GM21723 (cell line): ENCODE measurements around the gene ZNF8.
"Not testable (repeated sequence)": the region's sequence is repeated elsewhere in the genome, so short reads cannot be mapped to it uniquely, and the experiment has no call there.

ENCODE experiments used
- ATAC-seq: cut with Tn5 transposase; IDR thresholded peaks from one replicate; pipeline ENCODE4 v1.9.1; 2021; ENCODE audit warnings: mild to moderate bottlenecking, moderate library complexity; ENCODE audit not compliant: unreplicated experiment

The ZNF8 gene

GRCh38 chr19:58294743-58295374 lies 16.1 kb downstream of the ZNF8 start:
- ATAC-seq, result no peak

DNA sequence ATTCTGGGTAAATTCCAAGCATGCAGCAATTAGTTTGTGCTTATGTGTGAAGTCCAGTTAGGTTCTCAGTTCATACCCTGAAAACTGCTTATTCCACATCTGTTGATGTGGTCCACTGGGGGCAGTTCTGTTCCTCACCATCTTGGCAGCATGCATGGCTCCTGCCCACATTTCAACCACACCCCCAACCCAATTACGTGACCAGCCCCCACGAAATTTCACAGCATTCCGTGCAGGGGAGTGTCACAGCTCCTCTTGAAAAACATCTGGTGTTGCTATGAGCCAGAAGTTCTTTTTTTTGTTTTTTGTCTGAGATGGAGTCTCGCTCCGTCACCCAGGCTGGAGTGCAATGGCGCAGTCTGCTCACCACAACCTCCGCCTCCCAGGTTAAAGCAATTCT lies 17.3 kb downstream of the ZNF8 start:
- ATAC-seq, result no peak

DNA sequence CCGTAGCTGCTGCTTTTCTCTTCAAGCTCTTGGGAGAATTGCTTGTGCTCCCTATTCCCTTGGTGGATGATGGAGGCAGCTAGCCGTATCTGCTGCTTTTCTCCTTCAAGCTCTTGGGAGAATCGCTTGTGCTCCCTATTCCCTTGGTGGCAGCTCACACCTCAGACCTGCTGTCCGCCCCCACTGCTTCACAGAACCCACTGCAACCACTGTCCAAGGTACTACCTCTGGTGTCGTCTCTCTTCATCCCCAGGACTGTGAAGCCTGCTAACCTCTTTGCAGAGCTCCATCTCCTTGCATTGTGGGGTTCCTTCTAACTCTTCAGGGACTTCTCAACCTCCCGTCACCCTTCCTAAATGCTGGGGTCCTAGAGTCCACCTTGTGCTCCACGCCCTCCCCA lies 21.9 kb downstream of the ZNF8 start:
- no peak for ATAC-seq

GRCh38 chr19:58304255-58304654 lies 25.5 kb downstream of the ZNF8 start:
- ATAC-seq, result no peak

GRCh38 chr19:58304748-58305064 lies 26.0 kb downstream of the ZNF8 start:
- ATAC-seq, result no peak

DNA sequence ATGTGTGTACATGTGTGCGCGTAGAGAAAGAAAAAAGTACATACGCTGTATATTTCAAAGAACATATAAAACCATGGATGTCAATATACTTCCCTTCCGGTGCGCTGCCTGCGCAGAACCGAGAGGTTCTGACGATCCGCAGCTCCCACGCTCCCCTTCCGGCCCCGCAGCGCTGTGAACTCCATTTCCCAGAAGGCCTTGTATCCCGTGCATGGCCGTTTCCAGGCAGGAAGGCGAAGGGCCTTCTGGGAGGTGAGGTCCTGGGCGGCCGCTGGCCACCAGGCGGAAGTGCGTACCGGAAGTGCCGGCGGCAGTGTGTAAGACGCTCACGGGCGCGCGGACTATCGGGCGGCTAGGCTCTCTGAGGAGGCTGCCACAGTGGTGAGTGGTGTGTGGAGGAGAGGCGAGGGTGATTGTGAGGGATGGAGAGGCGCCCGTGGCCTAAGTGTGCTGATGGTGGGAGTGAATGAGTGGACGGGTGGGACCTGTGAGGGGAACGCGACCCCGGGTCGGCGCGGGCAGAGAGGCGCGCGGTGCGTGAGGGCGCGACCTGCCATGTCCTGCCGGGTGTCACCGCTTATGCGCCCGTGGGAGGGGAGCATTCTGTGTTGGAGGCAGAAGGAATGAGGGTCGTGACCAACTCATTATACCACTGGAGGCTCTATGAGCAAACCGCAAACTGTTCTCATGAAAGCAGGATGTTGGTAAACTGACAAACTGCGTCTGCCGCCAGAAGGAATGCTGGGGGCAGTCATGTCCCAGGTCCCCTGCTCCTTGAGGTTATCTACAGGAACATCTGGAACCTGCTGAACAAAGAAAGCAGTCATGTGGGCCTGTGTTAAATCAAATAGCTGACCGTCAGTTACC lies 26.5 kb downstream of the ZNF8 start, which contains the start of gene ERVK3-1:
TSS of gene ERVK3-1 (plus strand) at position 313 of the 867 bp plus-strand sequence. CDS start 6,792 bp downstream, outside the sequence.
- ATAC-seq, result peak; percentile 97

DNA sequence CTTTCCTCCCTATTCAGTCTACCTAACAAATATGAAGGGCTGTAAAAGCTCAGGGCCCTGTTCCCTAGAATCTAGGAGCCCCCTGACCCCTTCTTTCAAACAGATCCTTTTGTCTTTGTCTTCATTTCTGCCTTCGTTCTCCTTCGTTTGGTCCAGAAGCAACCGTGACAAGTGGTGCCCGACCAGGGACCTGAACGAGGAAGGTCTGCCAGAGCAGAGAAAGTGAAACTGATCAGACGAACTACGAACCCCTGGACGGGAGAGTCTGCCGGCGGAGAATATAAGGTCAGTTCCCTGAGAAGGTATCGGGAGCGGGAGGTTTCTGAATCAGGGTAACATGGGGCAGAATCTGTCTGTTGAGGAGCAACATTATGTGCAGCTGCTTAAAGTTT lies 27.2 kb downstream of the ZNF8 start:
- no peak for ATAC-seq

DNA sequence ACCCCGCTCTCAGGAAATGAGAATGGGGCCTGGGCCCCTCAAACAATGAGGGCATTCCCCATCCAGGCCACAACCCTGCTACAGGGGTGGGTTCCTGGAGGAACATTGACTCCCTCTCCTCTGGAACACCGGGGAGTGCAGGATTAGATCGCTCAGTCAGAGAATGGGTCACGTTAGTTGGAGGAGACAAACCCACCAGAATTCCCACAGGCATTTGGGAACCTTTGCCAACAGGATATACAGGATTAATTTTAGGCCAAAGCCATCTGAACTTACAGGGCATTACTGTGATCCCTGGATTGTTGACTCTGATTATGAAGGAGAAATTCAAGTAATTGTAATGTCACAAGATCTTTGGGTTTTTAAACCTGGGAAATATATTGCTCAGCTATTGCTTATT lies 29.0 kb downstream of the ZNF8 start:
- no peak for ATAC-seq

DNA sequence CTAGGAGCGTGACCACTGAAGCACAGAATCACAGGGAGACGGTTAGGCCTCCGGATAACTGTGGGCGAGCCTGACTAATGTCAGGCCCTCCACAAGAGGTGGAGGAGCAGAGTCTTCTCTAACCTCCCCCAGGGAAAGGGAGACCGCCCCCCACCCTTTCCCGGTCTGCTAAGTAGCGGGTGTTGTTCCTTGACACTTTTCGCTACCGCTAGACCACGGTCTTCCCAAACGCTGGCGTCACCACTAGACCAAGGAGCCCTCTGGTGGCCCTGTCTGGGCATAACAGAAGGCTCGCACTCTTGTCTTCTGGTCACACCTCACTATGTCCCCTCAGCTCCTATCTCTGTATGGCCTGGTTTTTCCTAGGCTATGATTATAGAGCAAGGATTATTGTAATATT lies 31.9 kb downstream of the ZNF8 start:
- not testable (repeated sequence) for ATAC-seq

GRCh38 chr19:58311345-58311865 lies 32.6 kb downstream of the ZNF8 start:
- ATAC-seq, result no peak

DNA sequence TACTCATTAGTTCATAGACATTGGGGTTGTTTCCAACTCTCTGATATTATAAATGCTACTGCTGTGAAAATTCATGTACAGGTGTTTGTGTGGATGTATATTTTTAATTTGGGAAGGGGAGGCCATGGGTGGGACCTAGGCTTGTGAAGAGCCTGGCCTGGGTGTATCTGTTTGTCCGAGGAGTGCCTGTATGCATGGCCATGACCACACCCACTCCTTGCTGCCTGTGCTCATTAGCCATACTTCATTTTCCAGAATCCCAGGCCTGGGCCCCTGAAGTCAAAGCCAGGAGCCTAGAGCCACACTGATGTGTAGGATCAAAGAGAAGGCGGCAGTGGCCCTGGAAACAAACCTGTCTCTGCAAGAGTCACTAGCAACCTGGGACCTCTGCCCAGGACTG lies 36.8 kb downstream of the ZNF8 start:
- no peak for ATAC-seq

- no peak for ATAC-seq
Measured at GRCh38 chr19:58317476-58318072, 38.8 kb downstream of the ZNF8 start.

GRCh38 chr19:58318297-58318696 lies 39.5 kb downstream of the ZNF8 start:
- ATAC-seq, result no peak

DNA sequence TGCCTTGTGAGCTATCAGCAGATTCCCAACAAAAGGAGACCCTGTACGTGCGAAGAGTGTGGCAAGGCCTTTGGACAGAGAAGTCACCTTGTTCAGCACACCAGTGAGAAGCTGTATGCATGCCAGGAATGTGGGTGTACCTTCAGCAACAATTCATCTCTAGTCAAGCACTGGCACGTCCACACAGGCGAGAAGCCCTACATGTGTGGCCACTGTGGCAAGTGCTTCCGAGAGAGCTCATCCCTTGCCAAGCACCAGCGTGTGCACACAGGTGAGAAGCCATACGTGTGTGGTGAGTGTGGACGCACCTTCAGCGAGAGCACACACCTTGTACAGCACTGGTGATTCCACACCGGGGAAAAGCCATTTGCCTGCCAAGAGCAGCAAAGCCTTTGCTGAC lies 40.5 kb downstream of the ZNF8 start:
- no peak for ATAC-seq

DNA sequence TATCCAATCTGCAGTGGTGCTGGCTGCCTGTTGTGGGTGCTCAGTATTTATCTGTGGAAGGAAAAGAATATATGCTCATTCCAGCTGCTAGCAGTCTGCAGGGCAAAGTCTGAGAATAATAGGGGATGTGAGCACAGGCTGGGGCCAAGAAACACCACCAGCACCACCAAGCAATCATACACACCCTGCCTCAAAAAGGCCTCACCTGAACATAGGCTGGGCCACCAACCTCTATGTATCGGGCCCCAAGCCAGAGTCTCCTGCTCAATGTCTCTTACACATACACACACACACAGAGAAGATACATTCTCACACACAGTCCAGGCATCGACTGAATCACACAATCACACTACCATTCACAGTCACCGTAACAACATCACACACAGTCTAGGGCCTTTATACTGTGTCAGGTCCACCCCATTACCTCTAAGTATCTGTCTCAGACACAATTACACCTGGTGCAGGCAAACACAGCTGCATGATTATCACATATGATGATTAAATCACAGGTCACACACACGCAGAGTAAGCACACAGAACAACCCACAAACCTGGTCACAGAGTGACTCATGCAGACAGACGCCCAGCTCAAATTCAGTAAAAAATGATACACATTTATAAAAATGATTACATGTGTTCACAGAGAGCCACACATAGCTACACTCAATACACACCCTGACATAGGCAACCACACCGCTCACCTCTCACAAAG lies 46.7 kb downstream of the ZNF8 start:
- no peak for ATAC-seq

DNA sequence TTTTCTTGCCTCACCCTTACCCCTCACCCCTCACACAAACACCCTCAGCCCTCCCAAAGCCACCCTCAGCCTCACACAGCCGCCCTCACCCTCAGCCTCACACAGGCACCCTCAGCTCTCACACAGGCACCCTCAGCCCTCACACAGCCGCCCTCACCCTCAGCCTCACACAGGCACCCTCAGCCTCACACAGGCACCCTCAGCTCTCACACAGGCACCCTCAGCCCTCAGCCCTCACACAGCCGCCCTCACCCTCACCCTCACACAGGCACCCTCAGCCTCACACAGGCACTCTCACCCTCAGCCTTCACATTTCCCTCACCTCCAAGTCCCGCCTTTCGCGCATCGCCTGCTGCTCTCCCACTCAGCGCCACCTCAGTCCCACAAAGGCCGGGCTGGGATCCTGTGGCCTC lies 47.8 kb downstream of the ZNF8 start:
- no peak for ATAC-seq

- ATAC-seq, result peak; percentile 87
Measured at GRCh38 chr19:58326914-58327726, 48.4 kb downstream of the ZNF8 start, which contains the start of gene ZSCAN22. Gene ZSCAN22, plus strand, starts transcription at chr19:58326994. Its CDS starts 7,809 bp downstream, at chr19:58334803.

- ATAC-seq, result no peak
Measured at GRCh38 chr19:58328999-58329398, 50.2 kb downstream of the ZNF8 start.

- ATAC-seq, result no peak
Measured at GRCh38 chr19:58330458-58330857, 51.7 kb downstream of the ZNF8 start.

GRCh38 chr19:58332697-58333096 lies 53.9 kb downstream of the ZNF8 start:
- no peak for ATAC-seq
